DMS53 treated with DMSO at 0.1 percent for 48 hours (cell line): Measurements from ENCODE around the gene CYP39A1.
"Not testable (repeated sequence)": the region's sequence is repeated elsewhere in the genome, so short reads cannot be mapped to it uniquely, and the experiment has no call there.

Experiments used
- DNase-seq: peaks from one replicate; lab custom pipeline; 2025; ENCODE audit not compliant: unreplicated experiment; lab: John Stamatoyannopoulos, UW

CYP39A1 gene

GRCh38 chr6:46651006-46651405 lies 1.6 kb downstream of the CYP39A1 start:
- DNase-seq = no peak

DNA sequence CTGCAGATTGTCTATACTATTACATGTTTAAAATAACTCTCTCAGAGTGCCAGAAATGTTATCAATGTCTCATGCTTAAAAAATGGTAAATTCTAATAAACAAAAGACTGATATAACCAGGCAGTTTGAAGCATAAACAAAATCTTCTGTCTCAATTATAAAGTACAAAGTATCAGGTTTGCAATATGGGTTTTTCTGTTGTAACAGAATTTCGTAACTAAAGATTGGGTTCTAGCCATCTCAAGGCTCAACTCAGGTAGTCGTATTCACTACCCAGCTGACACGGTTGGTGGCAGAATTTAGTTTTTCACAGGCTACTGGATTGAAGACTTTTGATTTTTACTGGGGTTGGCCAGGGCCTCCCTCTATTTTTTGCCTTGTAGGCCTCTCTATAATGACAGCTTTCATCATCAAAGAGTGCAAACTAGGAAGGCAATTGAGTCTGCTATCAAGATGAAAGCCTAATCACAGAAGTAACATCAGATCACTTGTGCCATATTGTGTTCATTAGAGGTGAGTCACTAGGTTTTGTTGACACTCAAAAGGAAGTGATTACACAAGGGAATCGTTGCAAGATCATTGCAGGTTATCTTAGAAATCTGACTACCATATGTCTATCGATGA lies 3.6 kb downstream of the CYP39A1 start:
- peak; percentile 91 for DNase-seq

- not testable (repeated sequence) for DNase-seq
Observed at GRCh38 chr6:46648108-46648507, 4.5 kb downstream of the CYP39A1 start.

GRCh38 chr6:46645265-46645664 lies 7.4 kb downstream of the CYP39A1 start:
- no peak for DNase-seq

GRCh38 chr6:46642928-46643751 lies 9.5 kb downstream of the CYP39A1 start:
- no peak for DNase-seq

- DNase-seq = no peak
Observed at GRCh38 chr6:46638650-46639049, 14.0 kb downstream of the CYP39A1 start.

DNA sequence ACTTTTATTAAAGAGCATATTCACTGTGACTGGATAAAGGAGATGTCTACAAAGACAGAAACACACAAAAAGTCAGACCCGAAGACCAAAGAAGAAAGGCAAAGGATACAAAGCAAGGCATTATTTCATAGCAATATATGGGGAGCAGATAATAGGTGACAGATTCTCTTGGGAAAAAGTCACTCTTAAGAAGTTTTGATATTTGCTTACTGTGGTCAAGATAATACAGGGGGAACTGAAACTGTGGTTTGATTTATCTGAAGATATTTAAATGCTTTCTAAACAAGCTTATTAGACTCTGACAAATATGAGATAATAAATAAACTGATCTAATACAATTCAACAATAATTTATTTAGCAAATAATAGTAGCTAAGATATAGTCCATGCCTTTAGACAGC lies 14.7 kb downstream of the CYP39A1 start:
- DNase-seq = no peak

DNA sequence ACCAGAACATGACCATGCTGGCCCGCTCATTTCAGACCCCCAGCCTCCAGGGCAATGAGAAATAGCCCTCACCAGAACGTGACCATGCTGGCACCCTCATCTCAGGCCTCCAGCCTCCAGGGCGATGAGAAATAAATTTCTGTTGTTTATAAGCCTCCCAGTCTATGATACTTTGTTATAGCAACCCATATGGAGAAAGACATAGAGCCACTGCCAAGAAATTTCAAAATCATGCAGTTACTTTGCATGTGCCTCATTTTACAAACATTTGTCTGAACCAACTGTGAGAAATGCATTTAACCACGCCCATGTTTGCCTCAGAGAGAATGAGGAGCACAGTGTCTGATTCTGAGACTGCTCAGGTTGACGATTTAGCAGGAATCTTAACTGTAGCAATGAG lies 15.5 kb downstream of the CYP39A1 start:
- DNase-seq = no peak

GRCh38 chr6:46635462-46635861 lies 17.2 kb downstream of the CYP39A1 start:
- no peak for DNase-seq

- DNase-seq = no peak
Observed at GRCh38 chr6:46632053-46632452, 20.6 kb downstream of the CYP39A1 start.

GRCh38 chr6:46629691-46630090 lies 22.9 kb downstream of the CYP39A1 start:
- no peak for DNase-seq

DNA sequence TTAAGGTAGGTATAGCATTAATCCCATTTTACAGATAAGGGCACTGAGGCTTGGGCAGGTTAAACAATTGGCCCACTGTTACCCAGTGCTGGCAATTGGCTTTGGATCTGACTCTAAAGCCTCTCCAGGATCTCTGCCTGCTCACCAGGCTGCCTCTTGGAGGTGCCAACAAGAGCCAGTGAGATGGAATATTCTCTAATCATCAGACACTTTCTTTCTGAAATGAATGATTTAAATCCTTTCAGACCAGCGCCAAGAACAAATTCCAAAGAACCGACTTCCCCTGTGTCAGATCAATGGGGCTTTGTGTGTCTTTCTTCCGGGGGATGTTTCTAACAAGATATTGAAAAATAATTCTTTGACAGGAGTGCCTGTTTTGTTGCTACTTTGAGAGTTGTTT lies 23.6 kb downstream of the CYP39A1 start:
- DNase-seq = no peak

DNA sequence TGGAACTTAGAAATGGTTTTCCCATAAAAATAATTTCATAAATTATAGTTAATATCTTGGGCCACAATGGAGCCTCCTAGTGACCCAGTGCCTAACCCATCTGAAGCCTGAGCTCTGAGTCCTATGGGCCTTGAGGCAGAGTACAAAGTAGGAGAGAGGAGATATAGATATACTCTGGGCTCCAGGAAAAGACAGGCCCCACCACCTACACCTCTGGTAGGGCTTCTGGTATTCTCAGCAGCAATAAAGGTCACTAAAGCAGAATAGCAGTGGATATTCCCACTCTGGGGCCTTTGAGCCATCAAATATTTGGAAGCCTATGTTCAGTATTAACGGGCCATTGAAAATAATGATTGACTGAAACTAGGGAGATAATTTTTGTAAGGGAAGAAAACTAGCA lies 24.1 kb downstream of the CYP39A1 start:
- DNase-seq = no peak

DNA sequence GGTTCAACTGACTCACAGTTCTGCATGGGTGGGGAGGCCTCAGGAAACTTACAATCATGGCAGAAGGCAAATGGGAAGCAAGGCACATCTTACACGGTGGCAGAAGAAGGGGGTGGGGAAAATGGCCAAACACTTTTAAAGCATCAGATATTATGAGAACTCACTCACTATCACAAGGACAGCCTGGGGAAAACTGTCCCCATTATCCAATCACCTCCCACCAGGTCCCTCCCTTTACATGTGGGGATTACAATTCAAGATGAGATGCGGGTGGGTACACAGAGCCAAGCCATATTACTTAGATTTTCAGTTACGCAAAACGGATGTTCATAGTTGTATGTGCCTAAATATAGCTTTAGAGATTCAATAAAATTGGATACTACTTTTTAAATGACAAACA lies 25.6 kb downstream of the CYP39A1 start:
- DNase-seq = no peak

DNA sequence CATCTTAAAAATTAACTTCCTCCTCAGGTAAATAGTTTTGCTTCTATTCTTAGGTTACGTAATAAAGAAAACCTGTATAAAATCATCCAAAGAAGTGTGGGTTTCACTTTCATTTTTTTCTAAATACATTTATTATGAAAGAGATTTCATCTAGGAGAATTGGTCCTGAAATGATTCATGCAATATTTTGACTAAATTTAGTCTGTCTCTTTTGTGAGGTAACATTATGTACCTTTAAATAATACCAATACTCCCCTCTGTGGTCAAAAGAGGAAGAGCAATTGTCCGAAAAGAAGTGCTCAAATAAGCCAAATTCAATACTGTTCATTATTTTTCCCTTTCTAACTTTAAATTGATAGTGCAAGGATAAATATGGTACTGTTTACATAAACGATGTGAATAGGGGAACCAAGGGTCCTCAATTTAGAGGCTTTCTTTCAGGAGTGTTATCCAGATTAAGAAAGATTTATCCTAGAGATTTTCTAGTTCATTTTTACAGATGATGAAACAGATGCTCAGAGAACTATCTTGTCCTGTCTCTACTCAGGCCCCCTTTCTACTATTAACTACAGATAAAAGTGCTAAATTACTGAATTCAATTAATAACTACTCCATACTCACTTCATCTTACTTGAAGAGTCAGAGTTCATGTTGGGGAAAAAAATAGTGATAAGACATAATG lies 26.2 kb downstream of the CYP39A1 start:
- peak; percentile 41 for DNase-seq

- no peak for DNase-seq
Observed at GRCh38 chr6:46618726-46619125, 33.9 kb downstream of the CYP39A1 start.

- no peak for DNase-seq
Observed at GRCh38 chr6:46612645-46613044, 40.0 kb downstream of the CYP39A1 start.

DNA sequence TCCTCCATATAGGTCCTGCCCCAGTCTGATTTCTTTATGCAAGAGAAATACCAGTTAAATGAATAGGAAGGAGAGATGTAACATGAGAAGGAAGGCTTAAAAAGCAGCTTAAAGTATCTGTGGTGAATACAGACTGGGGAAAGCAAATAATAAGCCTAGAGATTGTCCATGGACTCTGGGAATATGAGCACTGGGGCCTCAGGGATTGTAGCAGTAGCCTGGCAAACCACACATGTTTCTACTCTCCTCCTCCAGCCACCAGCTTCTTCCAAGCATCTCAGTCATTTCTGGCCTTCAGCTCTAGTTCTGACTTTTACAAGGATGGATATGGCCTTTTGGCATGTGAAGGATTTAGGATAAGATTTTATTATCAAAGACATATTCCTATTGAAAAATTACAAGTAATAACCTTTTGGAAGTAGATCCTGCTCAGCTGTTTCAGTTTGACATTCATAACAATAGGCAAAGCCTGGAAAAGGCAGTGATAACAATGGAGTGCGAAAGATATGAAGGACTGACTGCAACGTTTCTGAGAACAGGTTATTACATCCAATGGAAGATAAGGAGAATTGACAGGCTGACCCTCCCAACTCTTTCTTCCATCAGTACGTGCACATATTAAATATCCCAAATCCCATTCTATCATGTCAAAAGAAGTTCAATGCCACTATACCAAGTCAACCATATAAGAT lies 41.6 kb downstream of the CYP39A1 start:
- DNase-seq = no peak

DNA sequence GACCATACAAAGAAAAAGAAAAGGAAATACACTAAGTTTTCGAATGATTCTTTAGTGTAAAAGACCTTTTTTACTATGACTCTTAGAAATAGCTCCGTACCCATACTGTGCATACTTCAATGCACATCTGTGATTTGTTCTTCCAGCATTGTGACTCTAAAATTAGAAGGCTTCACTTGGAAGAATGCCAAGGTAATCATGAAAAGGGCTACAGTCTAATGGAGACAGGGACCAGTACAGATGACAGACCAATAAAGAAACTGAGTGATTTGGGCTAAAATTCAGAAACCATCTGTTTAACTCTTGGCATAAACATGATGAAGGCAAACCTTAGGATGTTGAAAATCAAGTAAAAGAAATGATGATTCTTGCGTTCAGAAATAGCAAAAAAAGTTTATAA lies 46.3 kb downstream of the CYP39A1 start:
- DNase-seq = peak; percentile 11

GRCh38 chr6:46605091-46605797 lies 47.4 kb downstream of the CYP39A1 start:
- no peak for DNase-seq

GRCh38 chr6:46598215-46598614 lies 54.4 kb downstream of the CYP39A1 start:
- DNase-seq = no peak
